PC-9 (cell line): ENCODE data around the gene SGK1. TPM values are rescaled to one million over a fixed set of nuclear protein-coding genes. Genes with fewer than 3 reads are reported as not detected.

Experiments used
- BruUV-seq: library from RNA; stranded (reverse); fragments of 400-500 nt; replicated peaks from 2 replicates; lab custom pipeline; 2021; lab: Mats Ljungman, UMichigan
- CTCF ChIA-PET: fragments of 300-600 bp; sonication (Branson Sonifier 250); formaldehyde crosslinking; loops from one replicate; lab custom pipeline; 2022; ENCODE audit warnings: antibody characterized with exemption; lab: Charles Lee
- POLR2A ChIA-PET: fragments of 300-600 bp; sonication (Branson Sonifier 250); formaldehyde crosslinking; loops from one replicate; lab custom pipeline; 2022; ENCODE audit warnings: antibody characterized with exemption; ENCODE audit not compliant: unreplicated experiment; lab: Charles Lee
- DNase-seq, 2 experiments: peaks; one replicate each; pipeline versions ENCODE4 v3.0.0 to v3.0.0-alpha.2; 2015 to 2022; ENCODE audit warnings: mixed read lengths in 1 of 2
- H2AFZ ChIP-seq: fragments of 200-600 bp; sonication (generic); 2 replicates; pipeline ENCODE4 v1.8.1; 2017; ENCODE audit warnings: antibody characterized with exemption
- H3F3A ChIP-seq: fragments of 200-600 bp; sonication (generic); 2 replicates; pipeline ENCODE4 v1.8.1; 2017; ENCODE audit warnings: antibody characterized with exemption, mild to moderate bottlenecking, low read depth; ENCODE audit not compliant: insufficient read depth
- H3K27ac ChIP-seq: fragments of 200-600 bp; sonication (generic); 2 replicates; pipeline ENCODE4 v1.6.1; 2016; ENCODE audit warnings: mixed run types
- H3K27me3 ChIP-seq: fragments of 200-600 bp; sonication (generic); 2 replicates; pipeline ENCODE4 v1.6.1; 2016; ENCODE audit warnings: low read depth, mixed run types; ENCODE audit not compliant: insufficient read depth
- H3K36me3 ChIP-seq: fragments of 200-600 bp; sonication (generic); 2 replicates; pipeline ENCODE4 v1.6.1; 2016; ENCODE audit warnings: low read depth, mixed run types
- H3K4me1 ChIP-seq: fragments of 200-600 bp; sonication (generic); replicated peaks from 2 replicates; pipeline ENCODE4 v1.6.1; 2016; ENCODE audit warnings: mixed run types; ENCODE audit not compliant: insufficient read depth
- H3K4me2 ChIP-seq: fragments of 200-600 bp; sonication (generic); 2 replicates; pipeline ENCODE4 v1.6.1; 2017; ENCODE audit warnings: mixed run types
- H3K4me3 ChIP-seq: fragments of 200-600 bp; sonication (generic); 2 replicates; pipeline ENCODE4 v1.6.1; 2016; ENCODE audit warnings: mixed run types
- H3K79me2 ChIP-seq: fragments of 200-600 bp; sonication (generic); 2 replicates; pipeline ENCODE4 v1.6.1; 2017; ENCODE audit warnings: low read depth, mixed run types
- H3K9me2 ChIP-seq: fragments of 200-600 bp; sonication (generic); 2 replicates; pipeline ENCODE4 v1.8.1; 2017; ENCODE audit warnings: mild to moderate bottlenecking; ENCODE audit not compliant: insufficient read depth
- H3K9me3 ChIP-seq: fragments of 200-600 bp; sonication (generic); 2 replicates; pipeline ENCODE4 v1.8.1; 2016; ENCODE audit warnings: low read depth; ENCODE audit not compliant: insufficient read depth
- H4K20me1 ChIP-seq: fragments of 200-600 bp; sonication (generic); 2 replicates; pipeline ENCODE4 v1.8.1; 2017; ENCODE audit not compliant: insufficient read depth
- CTCF ChIP-seq: fragments of 200-600 bp; sonication (generic); conservative IDR thresholded peaks from 2 replicates; pipeline ENCODE4 v1.6.1; 2017; ENCODE audit warnings: mixed run types, antibody characterized with exemption, mild to moderate bottlenecking, moderate library complexity
- EZH2 ChIP-seq: fragments of 200-600 bp; sonication (generic); IDR thresholded peaks from 2 replicates; pipeline ENCODE4 v1.8.0; 2017; ENCODE audit warnings: antibody characterized with exemption, low read depth
- intact Hi-C: fragments of 100-400 bp; cut with micrococcal nuclease; formaldehyde crosslinking; loops from one replicate; pipeline ENCODE4 v1.10.0; 2022; ENCODE audit not compliant: unreplicated experiment
- total RNA-seq: library from RNA; stranded (reverse); gene quantifications from 2 replicates; pipeline ENCODE4 v1.2.3, GENCODE V29; 2021

The SGK1 gene
- total RNA-seq, 1 experiment from 2014 or later: 11.3 TPM

GRCh38 chr6:134166511-134167261, 151.2 kb downstream of the SGK1 start:
- CTCF ChIA-PET: no interaction called here
- POLR2A ChIA-PET: no interaction called here
- no peaks in the 10 kb centered on the region for H3K79me2 ChIP-seq
- H3K9me3 ChIP-seq: no peaks in the 10 kb centered on the region
- H3K9me2 ChIP-seq: no peaks in the 10 kb centered on the region
- no TSS peak for BruUV-seq
- no peak overlapping the region for H3K27ac ChIP-seq
- no peaks in the 10 kb centered on the region for H4K20me1 ChIP-seq
- H3K4me2 ChIP-seq: no peak overlapping the region
- H3K36me3 ChIP-seq: peaks cover 13% of the 10 kb centered on the region
- TF ChIP-seq CTCF (no peak), EZH2 (no peak)
- H3K4me3 ChIP-seq: no peak overlapping the region
- peaks cover 7% of the 10 kb centered on the region; the same call in 1 of the 2 replicates for H3F3A ChIP-seq
- H3K4me1 ChIP-seq: peaks cover 11% of the 10 kb centered on the region
- intact Hi-C loops: no loop called here
- no peak overlapping the region for H2AFZ ChIP-seq
- no peaks in the 10 kb centered on the region for H3K27me3 ChIP-seq
- peak in 1 of 2 experiments; percentile 32 for DNase-seq

GRCh38 chr6:134165561-134166201, 152.2 kb downstream of the SGK1 start:
- intact Hi-C loops: no loop called here
- peaks cover 3% of the 10 kb centered on the region; the same call in 1 of the 2 replicates for H3K36me3 ChIP-seq
- no peak overlapping the region for H3K4me3 ChIP-seq
- H4K20me1 ChIP-seq: no peaks in the 10 kb centered on the region
- TF ChIP-seq EZH2 (no peak), CTCF (no peak)
- DNase-seq: peak in 1 of 2 experiments; percentile 2
- H3K79me2 ChIP-seq: no peaks in the 10 kb centered on the region
- no peaks in the 10 kb centered on the region for H3K9me3 ChIP-seq
- peaks cover 21% of the 10 kb centered on the region for H3K4me1 ChIP-seq
- H3F3A ChIP-seq: peaks cover 14% of the 10 kb centered on the region
- POLR2A ChIA-PET: interaction anchor here (0.5 kb wide), 1 partner anchor 672 kb away, joined by 6 read pairs; no protein-coding TSS in a partner anchor
- no TSS peak for BruUV-seq
- H3K27me3 ChIP-seq: no peaks in the 10 kb centered on the region
- H3K27ac ChIP-seq: no peak overlapping the region
- CTCF ChIA-PET: no interaction called here
- H3K9me2 ChIP-seq: no peaks in the 10 kb centered on the region
- no peak overlapping the region for H2AFZ ChIP-seq
- H3K4me2 ChIP-seq: no peak overlapping the region

- Histone ChIP-seq H3K4me2 (no peak overlapping the region), H3K4me1 (peaks cover 26% of the 10 kb centered on the region), H3K79me2 (no peaks in the 10 kb centered on the region), H3K9me2 (no peaks in the 10 kb centered on the region), H3K27me3 (no peaks in the 10 kb centered on the region), H2AFZ (no peak overlapping the region), H4K20me1 (no peaks in the 10 kb centered on the region), H3K4me3 (no peak overlapping the region), H3K9me3 (no peaks in the 10 kb centered on the region), H3K27ac (no peak overlapping the region), H3F3A (peaks cover 14% of the 10 kb centered on the region), H3K36me3 (no peaks in the 10 kb centered on the region)
- ChIA-PET CTCF (no interaction called here), POLR2A (no interaction called here)
- BruUV-seq: no TSS peak
- TF ChIP-seq CTCF (no peak), EZH2 (no peak)
- DNase-seq: peak in 1 of 2 experiments; percentile 26
- intact Hi-C loops: no loop called here
Observed at GRCh38 chr6:134164300-134164699, 153.6 kb downstream of the SGK1 start.
